HepG2 (cell line): ENCODE data around the gene CSNK2A2. TPM values are rescaled to one million over a fixed set of nuclear protein-coding genes. Genes with fewer than 3 reads are reported as not detected.

Experiments used
- CHCHD3 ChIP-seq: sonication (generic); formaldehyde crosslinking; IDR thresholded peaks from 2 replicates; pipeline ENCODE4 v1.8.0; 2022; ENCODE audit warnings: mild to moderate bottlenecking, missing genetic modification reagents, moderate library complexity
- DR1 ChIP-seq: sonication (generic); formaldehyde crosslinking; IDR thresholded peaks from 2 replicates; pipeline ENCODE4 v1.8.0; 2021; ENCODE audit warnings: mild to moderate bottlenecking, missing genetic modification reagents, inconsistent platforms
- FOXO1 ChIP-seq: sonication (generic); formaldehyde crosslinking; IDR thresholded peaks from 2 replicates; pipeline ENCODE4 v1.4.0; 2020; ENCODE audit warnings: missing genetic modification reagents
- IKZF1 ChIP-seq: fragments of 450-650 bp; IDR thresholded peaks from 2 replicates; pipeline ENCODE4 v1.7.1; 2016
- KAT2B ChIP-seq: fragments of 150-350 bp; IDR thresholded peaks from 2 replicates; pipeline ENCODE4 v1.6.1; 2014; ENCODE audit warnings: low read depth, low read length, borderline replicate concordance
- MIER2 ChIP-seq: IDR thresholded peaks from 2 replicates; pipeline ENCODE4 v1.6.1; 2016; ENCODE audit warnings: missing biosample characterization, missing genetic modification reagents
- NR2C2 ChIP-seq: sonication (generic); formaldehyde crosslinking; IDR thresholded peaks from 2 replicates; pipeline ENCODE4 v1.4.0; 2020; ENCODE audit warnings: missing genetic modification reagents, mild to moderate bottlenecking, moderate library complexity, borderline replicate concordance
- NR2F2 ChIP-seq: IDR thresholded peaks from 2 replicates; pipeline ENCODE4 v1.6.1; 2012; ENCODE audit warnings: low read depth, inconsistent platforms, borderline replicate concordance
- PHB2 ChIP-seq: fragments of 450-650 bp; IDR thresholded peaks from 2 replicates; pipeline ENCODE4 v1.6.1; 2018; ENCODE audit not compliant: partially characterized antibody
- RFX1 ChIP-seq: fragments of 450-650 bp; IDR thresholded peaks from 2 replicates; pipeline ENCODE4 v1.6.1; 2017
- SIN3B ChIP-seq: fragments of 150-350 bp; IDR thresholded peaks from 2 replicates; pipeline ENCODE4 v1.6.1; 2014; ENCODE audit warnings: low read length
- SMAD9 ChIP-seq: sonication (generic); formaldehyde crosslinking; IDR thresholded peaks from 2 replicates; pipeline ENCODE4 v1.5.1; 2020; ENCODE audit warnings: mild to moderate bottlenecking, missing genetic modification reagents
- SMC3 ChIP-seq: IDR thresholded peaks from 2 replicates; pipeline ENCODE4 v1.6.1; 2011; ENCODE audit warnings: low read length, improper control_type of control experiment
- TCF12 ChIP-seq, 2 experiments: fragments of 450-650 bp in 1 of 2; sonication (generic) in 1 of 2; formaldehyde crosslinking in 1 of 2; IDR thresholded peaks; 2 replicates each; pipeline versions ENCODE4 v1.6.1 to v1.8.0; 2017 to 2022; ENCODE audit warnings: antibody characterized with exemption in 1 of 2, mild to moderate bottlenecking in 1 of 2, missing genetic modification reagents in 1 of 2, moderate library complexity in 1 of 2
- ZNF205 ChIP-seq: IDR thresholded peaks from 2 replicates; pipeline ENCODE4 v1.6.1; 2018; ENCODE audit warnings: missing biosample characterization, missing genetic modification reagents
- ZNF264 ChIP-seq: sonication (generic); formaldehyde crosslinking; IDR thresholded peaks from 2 replicates; pipeline ENCODE4 v1.4.0; 2020; ENCODE audit warnings: missing genetic modification reagents
- ZNF337 ChIP-seq: sonication (generic); formaldehyde crosslinking; IDR thresholded peaks from 2 replicates; pipeline ENCODE4 v1.5.1; 2020; ENCODE audit warnings: missing genetic modification reagents, low read depth, mild to moderate bottlenecking, borderline replicate concordance
- ZNF354B ChIP-seq: sonication (generic); formaldehyde crosslinking; IDR thresholded peaks from 2 replicates; pipeline ENCODE4 v1.8.0; 2022; ENCODE audit warnings: mild to moderate bottlenecking, missing genetic modification reagents
- ZNF552 ChIP-seq: sonication (generic); formaldehyde crosslinking; IDR thresholded peaks from 2 replicates; pipeline ENCODE4 v1.9.0; 2022; ENCODE audit warnings: missing genetic modification reagents, mild to moderate bottlenecking, borderline replicate concordance
- ZNF577 ChIP-seq: sonication (generic); formaldehyde crosslinking; IDR thresholded peaks from 2 replicates; pipeline ENCODE4 v1.4.0; 2020; ENCODE audit warnings: mild to moderate bottlenecking, low read depth, missing genetic modification reagents, borderline replicate concordance
- polyA plus RNA-seq, 8 experiments: library from polyadenylated mRNA; depleted of rRNA in 3 of 8; stranded (reverse) in 7 of 8; unstranded in 1 of 8; fragments of >200 nt; fragmentation: Illumina TruSeq in 4 of 8; extraction: Trizol in 4 of 8; gene quantifications; 2 replicates each; pipeline versions ENCODE4 v1.2.1 to v1.2.3, GENCODE V29; 2011 to 2016; ENCODE audit warnings: low read depth in 4 of 8, missing spikeins in 1 of 8, mixed read lengths in 1 of 8; ENCODE audit not compliant: insufficient read depth in 1 of 8
- total RNA-seq, 5 experiments: library from RNA; depleted of rRNA; stranded (reverse); fragments of >200 nt; fragmentation: Illumina TruSeq; extraction: Trizol; gene quantifications; 2 replicates each; pipeline ENCODE4 v1.2.3, GENCODE V29; 2016; ENCODE audit warnings: low read depth in 1 of 5
- TF ChIP-seq, protein P1 (sequence below), 2 experiments: IDR thresholded peaks; 2 replicates each; pipeline ENCODE4 v1.6.1; 2011 to 2012; ENCODE audit warnings: low read length in 2 of 2, borderline replicate concordance in 1 of 2, low read depth in 1 of 2, mild to moderate bottlenecking in 1 of 2, moderate library complexity in 1 of 2
- TF ChIP-seq, protein P2 (sequence below): sonication (generic); formaldehyde crosslinking; conservative IDR thresholded peaks from 2 replicates; pipeline ENCODE4 v1.4.0; 2020; ENCODE audit warnings: mild to moderate bottlenecking, missing genetic modification reagents, moderate library complexity

CSNK2A2 gene
- total and polyA plus RNA-seq, 2 of the 13 experiments (the other 11 are each of a cell fraction or from before 2014, with no cell fraction given) = 46.4 to 56.9 TPM

DNA sequence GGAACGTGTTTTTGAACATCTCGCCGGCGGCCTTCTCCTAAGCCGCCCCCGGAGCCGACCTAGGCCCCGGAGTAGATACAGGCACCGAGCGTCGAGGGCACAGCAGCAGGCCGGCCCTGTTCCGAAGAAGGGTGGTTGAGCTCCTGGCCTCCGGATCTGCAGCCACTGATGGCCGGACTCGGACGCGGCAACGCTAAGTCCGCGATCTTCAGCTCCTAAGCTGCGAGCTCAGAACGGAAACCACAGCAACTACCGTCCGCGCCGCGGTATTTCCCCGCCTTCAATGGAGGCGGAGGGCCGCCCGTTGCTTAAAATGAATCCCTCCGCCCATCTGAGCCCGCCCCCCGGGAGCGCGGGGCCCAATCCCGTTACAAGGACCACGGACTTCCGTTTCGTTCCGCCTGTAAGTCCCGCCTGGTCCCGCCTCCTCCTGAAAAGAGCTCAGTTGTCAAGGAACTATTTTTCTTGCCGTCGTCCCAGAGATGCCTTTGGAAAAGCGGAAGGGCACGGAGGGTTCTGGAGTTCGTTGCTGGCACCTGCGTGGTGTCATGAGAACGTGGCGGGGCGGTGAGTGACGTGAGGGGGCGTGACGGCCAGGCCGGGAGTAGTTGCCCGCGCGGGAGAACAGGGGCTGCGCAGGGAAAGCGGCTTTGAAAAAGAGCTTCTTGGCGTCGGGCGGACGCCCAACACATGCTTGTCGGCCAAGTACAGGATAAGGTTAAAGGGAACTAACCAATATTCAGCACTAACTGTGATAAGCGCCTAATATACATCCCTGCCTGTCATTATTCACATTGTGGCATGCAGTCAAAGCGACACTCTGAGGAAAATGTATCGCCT is 68.6 kb downstream of the CSNK2A2 start, which contains the start of gene CFAP20 (continued):
- TF ChIP-seq SMAD9 (CRISPR knock-in tag) = no peak
- peak; percentile 89 for TF ChIP-seq NR2C2 (CRISPR knock-in tag)
- TF ChIP-seq IKZF1 = no peak
- peak; percentile 97 for TF ChIP-seq DR1 (CRISPR knock-in tag)
- TF ChIP-seq, protein P1, sequence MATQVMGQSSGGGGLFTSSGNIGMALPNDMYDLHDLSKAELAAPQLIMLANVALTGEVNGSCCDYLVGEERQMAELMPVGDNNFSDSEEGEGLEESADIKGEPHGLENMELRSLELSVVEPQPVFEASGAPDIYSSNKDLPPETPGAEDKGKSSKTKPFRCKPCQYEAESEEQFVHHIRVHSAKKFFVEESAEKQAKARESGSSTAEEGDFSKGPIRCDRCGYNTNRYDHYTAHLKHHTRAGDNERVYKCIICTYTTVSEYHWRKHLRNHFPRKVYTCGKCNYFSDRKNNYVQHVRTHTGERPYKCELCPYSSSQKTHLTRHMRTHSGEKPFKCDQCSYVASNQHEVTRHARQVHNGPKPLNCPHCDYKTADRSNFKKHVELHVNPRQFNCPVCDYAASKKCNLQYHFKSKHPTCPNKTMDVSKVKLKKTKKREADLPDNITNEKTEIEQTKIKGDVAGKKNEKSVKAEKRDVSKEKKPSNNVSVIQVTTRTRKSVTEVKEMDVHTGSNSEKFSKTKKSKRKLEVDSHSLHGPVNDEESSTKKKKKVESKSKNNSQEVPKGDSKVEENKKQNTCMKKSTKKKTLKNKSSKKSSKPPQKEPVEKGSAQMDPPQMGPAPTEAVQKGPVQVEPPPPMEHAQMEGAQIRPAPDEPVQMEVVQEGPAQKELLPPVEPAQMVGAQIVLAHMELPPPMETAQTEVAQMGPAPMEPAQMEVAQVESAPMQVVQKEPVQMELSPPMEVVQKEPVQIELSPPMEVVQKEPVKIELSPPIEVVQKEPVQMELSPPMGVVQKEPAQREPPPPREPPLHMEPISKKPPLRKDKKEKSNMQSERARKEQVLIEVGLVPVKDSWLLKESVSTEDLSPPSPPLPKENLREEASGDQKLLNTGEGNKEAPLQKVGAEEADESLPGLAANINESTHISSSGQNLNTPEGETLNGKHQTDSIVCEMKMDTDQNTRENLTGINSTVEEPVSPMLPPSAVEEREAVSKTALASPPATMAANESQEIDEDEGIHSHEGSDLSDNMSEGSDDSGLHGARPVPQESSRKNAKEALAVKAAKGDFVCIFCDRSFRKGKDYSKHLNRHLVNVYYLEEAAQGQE (IDR thresholded peaks at IDR 0.05; ENCODE audit: borderline replicate concordance in 1 of 2, low read depth in 1 of 2, low read length in 2 of 2) = peak in 1 of 2 experiments; percentile 34; a peak in 1 of 4 replicates
- no peak; the same call in 1 of the 2 replicates for TF ChIP-seq SIN3B
- TF ChIP-seq PHB2 = no peak
- peak; percentile 79; the same call in 1 of the 2 replicates for TF ChIP-seq ZNF264
- TF ChIP-seq ZNF354B (CRISPR knock-in tag) = no peak
- no peak for TF ChIP-seq SMC3
- TF ChIP-seq RFX1 = peak; percentile 84
- TF ChIP-seq CHCHD3 (CRISPR knock-in tag) = peak; percentile 60; the same call in 1 of the 2 replicates
- peak; percentile 7; the same call in 1 of the 2 replicates for TF ChIP-seq FOXO1 (CRISPR knock-in tag)
- TF ChIP-seq TCF12 (IDR thresholded peaks at IDR 0.05) = no peak
- TF ChIP-seq TCF12 (CRISPR knock-in tag; IDR thresholded peaks at IDR 0.05) = 0 out of 2 replicates have a peak, but pooled peaks have one; percentile 58
- 0 out of 2 replicates have a peak, but pooled peaks have one; percentile 49 for TF ChIP-seq ZNF577
- peak; percentile 26; the same call in 1 of the 2 replicates for TF ChIP-seq ZNF552 (CRISPR knock-in tag)
- TF ChIP-seq NR2F2 = peak; percentile 76; the same call in 1 of the 2 replicates
- TF ChIP-seq, protein P2, sequence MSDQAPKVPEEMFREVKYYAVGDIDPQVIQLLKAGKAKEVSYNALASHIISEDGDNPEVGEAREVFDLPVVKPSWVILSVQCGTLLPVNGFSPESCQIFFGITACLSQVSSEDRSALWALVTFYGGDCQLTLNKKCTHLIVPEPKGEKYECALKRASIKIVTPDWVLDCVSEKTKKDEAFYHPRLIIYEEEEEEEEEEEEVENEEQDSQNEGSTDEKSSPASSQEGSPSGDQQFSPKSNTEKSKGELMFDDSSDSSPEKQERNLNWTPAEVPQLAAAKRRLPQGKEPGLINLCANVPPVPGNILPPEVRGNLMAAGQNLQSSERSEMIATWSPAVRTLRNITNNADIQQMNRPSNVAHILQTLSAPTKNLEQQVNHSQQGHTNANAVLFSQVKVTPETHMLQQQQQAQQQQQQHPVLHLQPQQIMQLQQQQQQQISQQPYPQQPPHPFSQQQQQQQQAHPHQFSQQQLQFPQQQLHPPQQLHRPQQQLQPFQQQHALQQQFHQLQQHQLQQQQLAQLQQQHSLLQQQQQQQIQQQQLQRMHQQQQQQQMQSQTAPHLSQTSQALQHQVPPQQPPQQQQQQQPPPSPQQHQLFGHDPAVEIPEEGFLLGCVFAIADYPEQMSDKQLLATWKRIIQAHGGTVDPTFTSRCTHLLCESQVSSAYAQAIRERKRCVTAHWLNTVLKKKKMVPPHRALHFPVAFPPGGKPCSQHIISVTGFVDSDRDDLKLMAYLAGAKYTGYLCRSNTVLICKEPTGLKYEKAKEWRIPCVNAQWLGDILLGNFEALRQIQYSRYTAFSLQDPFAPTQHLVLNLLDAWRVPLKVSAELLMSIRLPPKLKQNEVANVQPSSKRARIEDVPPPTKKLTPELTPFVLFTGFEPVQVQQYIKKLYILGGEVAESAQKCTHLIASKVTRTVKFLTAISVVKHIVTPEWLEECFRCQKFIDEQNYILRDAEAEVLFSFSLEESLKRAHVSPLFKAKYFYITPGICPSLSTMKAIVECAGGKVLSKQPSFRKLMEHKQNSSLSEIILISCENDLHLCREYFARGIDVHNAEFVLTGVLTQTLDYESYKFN (CRISPR knock-in tag) = peak; percentile 82
- peak; percentile 83 for TF ChIP-seq ZNF205
- TF ChIP-seq KAT2B = no peak; the same call in 1 of the 2 replicates
- peak; percentile 94; the same call in 1 of the 2 replicates for TF ChIP-seq ZNF337 (CRISPR knock-in tag)
- TF ChIP-seq MIER2 (CRISPR knock-in tag) = peak; percentile 69; the same call in 1 of the 2 replicates
